Left lung (tissue), 10 donors: ENCODE results near the gene DRAXIN. TPM values are rescaled to one million over a fixed set of nuclear protein-coding genes. Genes with fewer than 3 reads are reported as not detected.

Experiments
- ATAC-seq: fragments of 200-7000 bp; cut with Tn5 transposase; one replicate; pipeline ENCODE4 v1.9.1; 2020; ENCODE audit warnings: moderate library complexity
- DNase-seq, 4 donors: peaks; one replicate each; pipeline ENCODE4 v3.0.0-alpha.2; 2013 to 2020
- H3K27ac ChIP-seq, 2 donors: fragments of 200-600 bp; sonication (generic) in 1 of 2; one replicate each; pipeline versions ENCODE4 v1.5.0 to v1.8.0; 2020 to 2021
- H3K27me3 ChIP-seq, 2 donors: fragments of 200-600 bp; sonication (generic) in 1 of 2; one replicate each; pipeline versions ENCODE4 v1.5.0 to v1.8.0; 2020 to 2021
- H3K36me3 ChIP-seq, 2 donors: fragments of 200-600 bp; sonication (generic) in 1 of 2; one replicate each; pipeline versions ENCODE4 v1.5.0 to v1.8.0; 2020 to 2021
- H3K4me1 ChIP-seq, 2 donors: fragments of 200-600 bp; one replicate each; pipeline ENCODE4 v1.8.0; 2021
- H3K4me3 ChIP-seq, 2 donors: fragments of 200-600 bp; sonication (generic) in 1 of 2; one replicate each; pipeline versions ENCODE4 v1.5.0 to v1.8.0; 2020 to 2021; ENCODE audit warnings: mild to moderate bottlenecking in 1 of 2
- H3K9me3 ChIP-seq, 2 donors: fragments of 200-600 bp; sonication (generic) in 1 of 2; one replicate each; pipeline versions ENCODE4 v1.5.0 to v1.8.0; 2020 to 2021
- CTCF ChIP-seq, 2 donors: fragments of 200-600 bp; sonication (generic) in 1 of 2; IDR thresholded peaks; one replicate each; pipeline versions ENCODE4 v1.5.0 to v1.8.0; 2021; ENCODE audit warnings: antibody characterized with exemption in 2 of 2
- intact Hi-C, 2 donors: fragments of 100-400 bp; cut with DNase I; formaldehyde crosslinking; loops; one replicate each; pipeline versions ENCODE4 v1.11.2 to v1.14.2; 2022
- polyA plus RNA-seq, 6 donors: library from polyadenylated mRNA; unstranded; fragments of 120-200 nt; gene quantifications; one replicate each; pipeline ENCODE4 v1.2.1, GENCODE V29; 2013; ENCODE audit not compliant: insufficient read length in 6 of 6
- total RNA-seq, 2 donors: library from RNA; stranded (reverse); fragmentation: NEBNext Ultra II Directional; extraction: Animal tissue kit (Norgen Biotek cat#: 25700); gene quantifications; one replicate each; pipeline ENCODE4 v1.2.1, GENCODE V29; 2021
- donor health status: DM: no; HTN: yes; CAD: no.
- donor health status: DM: no; HTN: no; CAD: no.

Gene DRAXIN
- total and polyA plus RNA-seq, 8 donors = 0.10 to 3.2 (median 2.3) TPM

GRCh38 chr1:11645270-11645669 lies 46.2 kb upstream of the DRAXIN start:
- Histone ChIP-seq H3K27me3 (peaks cover 11 to 34% of the 10 kb centered on the region in 2 donors), H3K4me1 (peaks cover 0 to 18% of the 10 kb centered on the region in 2 donors), H3K27ac (no peak overlapping the region), H3K36me3 (no peaks in the 10 kb centered on the region), H3K4me3 (no peak overlapping the region), H3K9me3 (no peaks in the 10 kb centered on the region)
- intact Hi-C loops = loop anchor here in 1 of 2 donors (10.0 kb wide), 1 partner anchor 610 kb away; no protein-coding TSS in a partner anchor
- DNase-seq (no peak), ATAC-seq (no peak)
- TF ChIP-seq CTCF (IDR thresholded peaks at IDR 0.05) = no peak

GRCh38 chr1:11645670-11646265 lies 45.7 kb upstream of the DRAXIN start:
- DNase-seq = peak in 3 of 4 donors; percentile 75 to 94 (median 76)
- H3K27ac ChIP-seq = no peak overlapping the region
- peaks cover 11 to 37% of the 10 kb centered on the region in 2 donors for H3K27me3 ChIP-seq
- H3K4me1 ChIP-seq = peaks cover 0 to 23% of the 10 kb centered on the region in 2 donors
- no peak overlapping the region for H3K4me3 ChIP-seq
- H3K36me3 ChIP-seq = no peaks in the 10 kb centered on the region
- peak; percentile 46 for ATAC-seq
- H3K9me3 ChIP-seq = no peaks in the 10 kb centered on the region
- TF ChIP-seq CTCF (IDR thresholded peaks at IDR 0.05) = peak; percentile 79 to 84
- intact Hi-C loops = loop anchor here in 1 of 2 donors (10.0 kb wide), 1 partner anchor 611 kb away; no protein-coding TSS in a partner anchor

GRCh38 chr1:11646317-11646716 lies 45.2 kb upstream of the DRAXIN start:
- no peak for ATAC-seq
- no peaks in the 10 kb centered on the region for H3K36me3 ChIP-seq
- no peak for TF ChIP-seq CTCF (IDR thresholded peaks at IDR 0.05)
- no peak overlapping the region for H3K27ac ChIP-seq
- intact Hi-C loops = loop anchor here in 1 of 2 donors (10.0 kb wide), 1 partner anchor 612 kb away; no protein-coding TSS in a partner anchor
- H3K27me3 ChIP-seq = peaks cover 11 to 38% of the 10 kb centered on the region in 2 donors
- H3K4me3 ChIP-seq = no peak overlapping the region
- no peaks in the 10 kb centered on the region for H3K9me3 ChIP-seq
- H3K4me1 ChIP-seq = peaks cover 0 to 24% of the 10 kb centered on the region in 2 donors
- DNase-seq = no peak

- Histone ChIP-seq H3K27me3 (peaks cover 11 to 40% of the 10 kb centered on the region in 2 donors), H3K4me1 (peaks cover 0 to 24% of the 10 kb centered on the region in 2 donors), H3K36me3 (no peaks in the 10 kb centered on the region), H3K4me3 (no peak overlapping the region), H3K27ac (no peak overlapping the region), H3K9me3 (no peaks in the 10 kb centered on the region)
- intact Hi-C loops = loop anchor here in 1 of 2 donors (10.0 kb wide), 1 partner anchor 613 kb away; no protein-coding TSS in a partner anchor
- ATAC-seq (no peak), DNase-seq (no peak)
- no peak for TF ChIP-seq CTCF (IDR thresholded peaks at IDR 0.05)
Measured at GRCh38 chr1:11647333-11647732, 44.2 kb upstream of the DRAXIN start.

GRCh38 chr1:11648039-11648438 lies 43.5 kb upstream of the DRAXIN start:
- no peaks in the 10 kb centered on the region for H3K36me3 ChIP-seq
- no peaks in the 10 kb centered on the region for H3K9me3 ChIP-seq
- DNase-seq (no peak), ATAC-seq (no peak)
- H3K27me3 ChIP-seq = peaks cover 11 to 40% of the 10 kb centered on the region in 2 donors
- TF ChIP-seq CTCF (IDR thresholded peaks at IDR 0.05) = no peak
- no peak overlapping the region for H3K4me3 ChIP-seq
- peaks cover 0 to 24% of the 10 kb centered on the region in 2 donors for H3K4me1 ChIP-seq
- no peak overlapping the region for H3K27ac ChIP-seq
- intact Hi-C loops = loop anchor here in 1 of 2 donors (10.0 kb wide), 1 partner anchor 613 kb away; no protein-coding TSS in a partner anchor
